HG02623 (cell line): ENCODE results near the gene ZDHHC11.
"Not testable (repeated sequence)": the region's sequence is repeated elsewhere in the genome, so short reads cannot be mapped to it uniquely, and the experiment has no call there.

ENCODE experiments used
- ATAC-seq: cut with Tn5 transposase; IDR thresholded peaks from one replicate; pipeline ENCODE4 v1.9.1; 2021; ENCODE audit warnings: moderate library complexity; ENCODE audit not compliant: unreplicated experiment

ZDHHC11 gene

GRCh38 chr5:750226-750625 is 100.6 kb downstream of the ZDHHC11 start:
- not testable (repeated sequence) for ATAC-seq

- ATAC-seq = no peak
Measured at GRCh38 chr5:749101-749670, 101.6 kb downstream of the ZDHHC11 start.

- ATAC-seq = not testable (repeated sequence)
Measured at GRCh38 chr5:748011-748980, 102.5 kb downstream of the ZDHHC11 start.

GRCh38 chr5:747303-747844 is 103.4 kb downstream of the ZDHHC11 start:
- not testable (repeated sequence) for ATAC-seq

GRCh38 chr5:746258-746761 is 104.5 kb downstream of the ZDHHC11 start:
- ATAC-seq = no peak
